Measurements from ENCODE around the gene SURF6.

SURF6 gene

GRCh38 chr9:133355881-133356357 lies 19.9 kb upstream of the SURF6 start:
- no peaks in the 10 kb centered on the region for H3K27me3 ChIP-seq (ENCODE audit: control insufficient read depth, insufficient read depth, low read length)
- H3K4me3 ChIP-seq (ENCODE audit: low read depth, low read length): peak overlapping the region; percentile 94
- H3K36me3 ChIP-seq (ENCODE audit: control insufficient read depth, insufficient read depth, low read length): peaks cover 54% of the 10 kb centered on the region
- H3K4me1 ChIP-seq (ENCODE audit: control insufficient read depth, insufficient read depth, low read length): 0 out of 2 replicates have a peak, but pooled peaks cover 7% of the 10 kb centered on the region
- H3K9ac ChIP-seq (ENCODE audit: low read length): peak overlapping the region; percentile 87
- no peak overlapping the region; the same call in 1 of the 2 replicates for H3K27ac ChIP-seq (ENCODE audit: low read depth, low read length)
- H3K9me3 ChIP-seq (ENCODE audit: control insufficient read depth, insufficient read depth, low read depth, low read length): no peaks in the 10 kb centered on the region

GRCh38 chr9:133354766-133355165 lies 18.8 kb upstream of the SURF6 start:
- peak overlapping the region; percentile 3 for H3K9ac ChIP-seq (ENCODE audit: low read length)
- no peak overlapping the region for H3K4me3 ChIP-seq (ENCODE audit: low read depth, low read length)
- H3K27ac ChIP-seq (ENCODE audit: low read depth, low read length): no peak overlapping the region
- no peaks in the 10 kb centered on the region for H3K27me3 ChIP-seq (ENCODE audit: control insufficient read depth, insufficient read depth, low read length)
- peaks cover 54% of the 10 kb centered on the region for H3K36me3 ChIP-seq (ENCODE audit: control insufficient read depth, insufficient read depth, low read length)
- H3K4me1 ChIP-seq (ENCODE audit: control insufficient read depth, insufficient read depth, low read length): 0 out of 2 replicates have a peak, but pooled peaks cover 7% of the 10 kb centered on the region
- H3K9me3 ChIP-seq (ENCODE audit: control insufficient read depth, insufficient read depth, low read depth, low read length): no peaks in the 10 kb centered on the region

- Histone ChIP-seq H3K36me3 (ENCODE audit: control insufficient read depth, insufficient read depth, low read length) (peaks cover 58% of the 10 kb centered on the region), H3K4me1 (ENCODE audit: control insufficient read depth, insufficient read depth, low read length) (0 out of 2 replicates have a peak, but pooled peaks cover 12% of the 10 kb centered on the region), H3K27me3 (ENCODE audit: control insufficient read depth, insufficient read depth, low read length) (no peaks in the 10 kb centered on the region), H3K9me3 (ENCODE audit: control insufficient read depth, insufficient read depth, low read depth, low read length) (no peaks in the 10 kb centered on the region), H3K9ac (ENCODE audit: low read length) (no peak overlapping the region), H3K27ac (ENCODE audit: low read depth, low read length) (no peak overlapping the region), H3K4me3 (ENCODE audit: low read depth, low read length) (no peak overlapping the region)
These were observed 17.6 kb upstream of the SURF6 start for GRCh38 chr9:133353548-133353947.

- peaks cover 57% of the 10 kb centered on the region for H3K36me3 ChIP-seq (ENCODE audit: control insufficient read depth, insufficient read depth, low read length)
These were observed 16.8 kb upstream of the SURF6 start for GRCh38 chr9:133352635-133353340.

DNA sequence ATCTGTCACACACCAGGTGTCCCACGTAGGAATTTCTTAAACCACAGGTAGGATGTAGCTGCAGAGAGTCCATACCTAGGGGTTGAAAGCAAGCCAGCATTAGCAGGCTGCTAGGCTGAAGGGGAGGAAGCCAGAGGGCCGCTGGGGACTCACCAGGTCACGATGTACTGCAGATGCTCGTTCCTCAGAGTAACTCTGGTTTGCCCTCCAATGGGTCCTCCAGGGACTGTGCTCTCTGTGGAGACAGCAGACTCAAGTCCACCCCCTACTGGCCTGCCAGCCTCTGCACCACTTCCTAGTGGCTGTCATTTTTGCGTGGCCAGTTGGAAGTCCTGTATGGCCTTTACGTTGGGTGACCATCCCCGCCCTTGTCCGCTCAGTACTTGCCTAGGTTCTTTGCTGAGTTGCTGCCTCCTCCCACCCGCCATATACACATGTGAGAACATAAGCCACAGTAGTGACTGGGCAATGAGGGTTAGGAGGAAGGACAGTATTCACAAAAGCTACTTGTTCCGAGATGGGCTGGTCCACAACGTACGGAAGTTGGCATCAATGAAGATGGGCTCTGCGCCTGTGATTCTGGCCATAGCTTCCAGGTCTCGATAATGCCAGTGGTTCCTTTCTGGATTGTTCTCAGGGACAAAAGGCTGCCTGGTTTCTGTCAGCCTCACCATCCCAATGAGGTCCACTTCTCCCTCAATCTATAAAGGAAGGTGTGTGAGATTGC lies 16.1 kb upstream of the SURF6 start:
- Histone ChIP-seq H3K9ac (ENCODE audit: low read length) (no peak overlapping the region), H3K27ac (ENCODE audit: low read depth, low read length) (no peak overlapping the region), H3K36me3 (ENCODE audit: control insufficient read depth, insufficient read depth, low read length) (peaks cover 52% of the 10 kb centered on the region), H3K4me1 (ENCODE audit: control insufficient read depth, insufficient read depth, low read length) (0 out of 2 replicates have a peak, but pooled peaks cover 4% of the 10 kb centered on the region), H3K27me3 (ENCODE audit: control insufficient read depth, insufficient read depth, low read length) (no peaks in the 10 kb centered on the region), H3K4me3 (ENCODE audit: low read depth, low read length) (no peak overlapping the region), H3K9me3 (ENCODE audit: control insufficient read depth, insufficient read depth, low read depth, low read length) (no peaks in the 10 kb centered on the region)

More at GRCh38 chr9:133352635-133353340, 16.8 kb upstream of the SURF6 start:
- H3K4me1 ChIP-seq (ENCODE audit: control insufficient read depth, insufficient read depth, low read length): 0 out of 2 replicates have a peak, but pooled peaks cover 12% of the 10 kb centered on the region
- no peak overlapping the region for H3K9ac ChIP-seq (ENCODE audit: low read length)
- no peaks in the 10 kb centered on the region for H3K9me3 ChIP-seq (ENCODE audit: control insufficient read depth, insufficient read depth, low read depth, low read length)
- H3K27me3 ChIP-seq (ENCODE audit: control insufficient read depth, insufficient read depth, low read length): no peaks in the 10 kb centered on the region
- no peak overlapping the region for H3K4me3 ChIP-seq (ENCODE audit: low read depth, low read length)
- H3K27ac ChIP-seq (ENCODE audit: low read depth, low read length): no peak overlapping the region

- Histone ChIP-seq H3K4me1 (ENCODE audit: control insufficient read depth, insufficient read depth, low read length) (peaks cover 7% of the 10 kb centered on the region; the same call in 1 of the 2 replicates), H3K36me3 (ENCODE audit: control insufficient read depth, insufficient read depth, low read length) (peaks cover 52% of the 10 kb centered on the region), H3K9ac (ENCODE audit: low read length) (no peak overlapping the region), H3K27ac (ENCODE audit: low read depth, low read length) (no peak overlapping the region), H3K9me3 (ENCODE audit: control insufficient read depth, insufficient read depth, low read depth, low read length) (no peaks in the 10 kb centered on the region), H3K4me3 (ENCODE audit: low read depth, low read length) (no peak overlapping the region), H3K27me3 (ENCODE audit: control insufficient read depth, insufficient read depth, low read length) (no peaks in the 10 kb centered on the region)
These were observed 15.5 kb upstream of the SURF6 start for GRCh38 chr9:133351526-133351907.

DNA sequence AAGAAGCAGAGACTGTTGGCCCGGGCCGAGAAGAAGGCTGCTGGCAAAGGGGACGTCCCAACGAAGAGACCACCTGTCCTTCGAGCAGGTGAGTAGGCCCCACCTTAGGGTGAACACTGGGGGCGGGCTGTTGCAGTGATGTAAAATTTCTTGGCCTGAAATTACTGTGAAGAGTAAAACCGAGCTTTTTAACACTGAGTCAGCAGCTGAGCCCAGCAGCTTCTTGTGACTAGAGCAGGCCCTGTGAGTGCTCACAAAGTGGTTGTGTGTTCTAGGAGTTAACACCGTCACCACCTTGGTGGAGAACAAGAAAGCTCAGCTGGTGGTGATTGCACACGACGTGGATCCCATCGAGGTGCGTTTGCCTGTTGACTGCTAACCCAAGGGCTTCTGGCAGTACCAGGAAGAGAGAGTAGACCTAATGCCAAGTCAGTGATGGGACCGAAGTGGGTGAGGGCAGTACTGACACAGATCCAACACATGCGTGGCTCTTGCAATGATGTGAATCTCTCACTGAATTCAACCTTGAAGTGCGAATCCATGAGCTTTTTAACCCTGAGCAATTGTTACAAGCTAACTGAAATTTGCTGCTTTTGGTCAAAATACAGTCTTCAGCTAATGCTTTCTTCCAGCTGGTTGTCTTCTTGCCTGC lies 14.1 kb upstream of the SURF6 start:
- peak overlapping the region; percentile 78 for H3K4me3 ChIP-seq (ENCODE audit: low read depth, low read length)

DNA sequence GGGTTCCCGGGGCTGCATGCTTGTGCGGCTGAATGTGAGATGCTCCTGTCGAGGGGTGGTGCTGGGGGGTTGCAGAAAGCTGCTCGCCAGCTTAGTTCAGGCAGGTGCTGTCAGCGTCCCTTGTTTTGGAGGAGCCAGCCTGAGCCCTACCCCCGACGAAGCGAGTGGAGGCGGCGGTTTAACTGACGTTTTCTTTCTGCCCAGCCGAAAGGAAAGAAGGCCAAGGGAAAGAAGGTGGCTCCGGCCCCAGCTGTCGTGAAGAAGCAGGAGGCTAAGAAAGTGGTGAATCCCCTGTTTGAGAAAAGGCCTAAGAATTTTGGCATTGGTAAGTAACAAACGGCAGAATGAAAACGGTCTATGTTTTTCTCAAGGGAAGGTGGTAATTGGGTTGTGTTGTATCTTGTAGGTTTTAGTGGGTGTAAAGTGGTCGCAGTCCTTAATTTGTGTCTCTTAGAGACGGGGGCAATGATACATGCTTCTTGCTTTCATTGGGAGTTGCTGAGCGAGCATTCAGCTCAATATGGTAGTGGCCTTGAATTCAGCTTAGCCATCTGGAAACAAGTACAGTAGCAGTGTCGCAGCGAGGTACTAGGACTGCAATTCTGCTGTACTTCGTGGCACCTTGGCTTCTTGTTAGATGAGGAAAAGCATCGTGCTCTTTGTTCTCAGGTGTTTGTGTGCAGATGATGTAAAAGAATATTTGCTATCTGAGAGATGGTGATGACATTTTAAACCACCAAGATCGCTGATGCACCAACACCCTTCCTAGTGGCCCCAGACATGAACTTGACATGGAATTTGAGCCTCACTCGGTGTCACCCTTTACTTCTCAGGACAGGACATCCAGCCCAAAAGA lies 13.0 kb upstream of the SURF6 start:
- no peaks in the 10 kb centered on the region for H3K27me3 ChIP-seq (ENCODE audit: control insufficient read depth, insufficient read depth, low read length)
- H3K36me3 ChIP-seq (ENCODE audit: control insufficient read depth, insufficient read depth, low read length): peaks cover 73% of the 10 kb centered on the region
- H3K9me3 ChIP-seq (ENCODE audit: control insufficient read depth, insufficient read depth, low read depth, low read length): no peaks in the 10 kb centered on the region
- peaks cover 11% of the 10 kb centered on the region; the same call in 1 of the 2 replicates for H3K4me1 ChIP-seq (ENCODE audit: control insufficient read depth, insufficient read depth, low read length)
- peak overlapping the region; percentile 78 for H3K4me3 ChIP-seq (ENCODE audit: low read depth, low read length)
- H3K9ac ChIP-seq (ENCODE audit: low read length): peak overlapping the region; percentile 100
- peak overlapping the region; percentile 98 for H3K27ac ChIP-seq (ENCODE audit: low read depth, low read length)

More for the DNA sequence above, 14.1 kb upstream of the SURF6 start:
- peaks cover 11% of the 10 kb centered on the region; the same call in 1 of the 2 replicates for H3K4me1 ChIP-seq (ENCODE audit: control insufficient read depth, insufficient read depth, low read length)
- H3K9ac ChIP-seq (ENCODE audit: low read length): no peak overlapping the region
- no peaks in the 10 kb centered on the region for H3K27me3 ChIP-seq (ENCODE audit: control insufficient read depth, insufficient read depth, low read length)
- H3K9me3 ChIP-seq (ENCODE audit: control insufficient read depth, insufficient read depth, low read depth, low read length): no peaks in the 10 kb centered on the region
- H3K36me3 ChIP-seq (ENCODE audit: control insufficient read depth, insufficient read depth, low read length): peaks cover 65% of the 10 kb centered on the region
- H3K27ac ChIP-seq (ENCODE audit: low read depth, low read length): no peak overlapping the region

DNA sequence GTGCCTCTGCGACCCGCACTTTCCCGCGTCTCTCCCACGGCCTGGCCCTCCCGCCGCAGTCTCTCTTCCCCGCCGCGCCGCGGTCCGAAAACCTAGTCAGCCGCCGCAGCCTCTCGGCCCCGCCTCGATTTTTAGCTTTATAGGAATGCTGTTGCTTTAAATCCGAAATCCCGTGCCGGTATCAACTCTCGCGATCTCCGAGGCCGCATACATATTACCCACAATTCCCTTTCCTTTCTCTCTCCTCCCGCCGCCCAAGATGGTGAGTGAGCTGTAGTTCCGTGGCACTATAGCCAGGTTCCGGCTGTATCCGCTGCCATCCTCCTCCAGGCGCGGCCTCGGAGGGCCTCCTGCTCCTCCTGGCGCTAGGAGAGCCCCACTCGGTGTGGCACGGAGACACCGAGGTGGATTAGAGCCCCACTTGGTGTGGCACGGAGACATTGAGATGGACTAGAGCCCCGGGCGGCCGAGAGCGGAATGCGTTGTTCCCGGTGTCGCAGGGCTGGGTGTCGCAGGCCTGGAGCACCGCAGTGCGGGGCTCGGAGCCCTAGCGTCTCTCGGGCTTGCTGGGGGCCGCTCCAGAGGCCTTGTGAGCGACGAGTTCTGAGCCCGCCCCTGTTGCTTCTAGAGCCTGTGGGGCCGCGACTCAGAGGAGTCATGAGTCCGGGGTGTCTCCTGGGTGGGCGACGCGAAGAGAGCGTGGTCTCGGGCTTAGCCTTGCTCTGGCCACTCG lies 12.2 kb upstream of the SURF6 start, which contains the start of the genes MED22 and RPL7A:
MED22 (minus strand) TSS at position 147 of the 733 bp plus-strand sequence. CDS start 1,469 bp downstream, outside the sequence.
RPL7A (plus strand) TSS at position 234 of the 733 bp plus-strand sequence; CDS start at position 260, 26 bp downstream.
- peak within 1 kb of the TSS; percentile 98 for H3K27ac ChIP-seq (ENCODE audit: low read depth, low read length)
- H3K9ac ChIP-seq (ENCODE audit: low read length): peak within 1 kb of the TSS; percentile 100
- no peaks in the 10 kb centered on the region for H3K27me3 ChIP-seq (ENCODE audit: control insufficient read depth, insufficient read depth, low read length)
- H3K4me3 ChIP-seq (ENCODE audit: low read depth, low read length): peak within 1 kb of the TSS; percentile 78
- peaks cover 11% of the 10 kb centered on the region; the same call in 1 of the 2 replicates for H3K4me1 ChIP-seq (ENCODE audit: control insufficient read depth, insufficient read depth, low read length)
- H3K36me3 ChIP-seq (ENCODE audit: control insufficient read depth, insufficient read depth, low read length): peaks cover 81% of the 10 kb centered on the region
- no peaks in the 10 kb centered on the region for H3K9me3 ChIP-seq (ENCODE audit: control insufficient read depth, insufficient read depth, low read depth, low read length)
